AG09309 (cell line): ENCODE measurements around the gene PPFIA4.

Source experiments
- DNase-seq: peaks from one replicate; pipeline ENCODE4 v3.0.0-alpha.2; 2010; ENCODE audit warnings: low read depth
- H3K4me3 ChIP-seq: 2 replicates; pipeline ENCODE4 v1.5.1; 2011; ENCODE audit warnings: mild to moderate bottlenecking, low read depth, low read length, moderate library complexity; ENCODE audit not compliant: control insufficient read depth
- CTCF ChIP-seq: IDR thresholded peaks from 2 replicates; pipeline ENCODE4 v1.5.1; 2011; ENCODE audit warnings: mild to moderate bottlenecking, low read depth, low read length, inconsistent platforms; ENCODE audit not compliant: insufficient read depth, control insufficient read depth; ENCODE audit errors: missing control alignments

PPFIA4 gene

GRCh38 chr1:203031467-203031866 is 5.2 kb downstream of the PPFIA4 start:
- no peak overlapping the region for H3K4me3 ChIP-seq
- DNase-seq: no peak
- TF ChIP-seq CTCF: peak; percentile 37

- TF ChIP-seq CTCF: no peak
- H3K4me3 ChIP-seq: no peak overlapping the region
- DNase-seq: no peak
Measured at GRCh38 chr1:203033287-203033686, 7.0 kb downstream of the PPFIA4 start.

- H3K4me3 ChIP-seq: no peak overlapping the region
- no peak for TF ChIP-seq CTCF
- no peak for DNase-seq
Measured at GRCh38 chr1:203033917-203034316, 7.6 kb downstream of the PPFIA4 start.

- H3K4me3 ChIP-seq: no peak overlapping the region
- no peak for DNase-seq
- no peak for TF ChIP-seq CTCF
Measured at GRCh38 chr1:203034422-203035110, 8.3 kb downstream of the PPFIA4 start.

GRCh38 chr1:203035111-203036000 is 9.1 kb downstream of the PPFIA4 start:
- no peak for TF ChIP-seq CTCF
- no peak for DNase-seq
- H3K4me3 ChIP-seq: no peak overlapping the region

- TF ChIP-seq CTCF: no peak
- DNase-seq: no peak
- H3K4me3 ChIP-seq: no peak overlapping the region
Measured at GRCh38 chr1:203036135-203036534, 9.8 kb downstream of the PPFIA4 start.
